Hepatic stellate cell (primary cell): ENCODE results near the gene MFAP2.
"Not testable (repeated sequence)": the region's sequence is repeated elsewhere in the genome, so short reads cannot be mapped to it uniquely, and the experiment has no call there.

Experiments used
- DNase-seq: peaks from one replicate; pipeline ENCODE4 v3.0.0; 2011; ENCODE audit warnings: low spot score

The MFAP2 gene

DNA sequence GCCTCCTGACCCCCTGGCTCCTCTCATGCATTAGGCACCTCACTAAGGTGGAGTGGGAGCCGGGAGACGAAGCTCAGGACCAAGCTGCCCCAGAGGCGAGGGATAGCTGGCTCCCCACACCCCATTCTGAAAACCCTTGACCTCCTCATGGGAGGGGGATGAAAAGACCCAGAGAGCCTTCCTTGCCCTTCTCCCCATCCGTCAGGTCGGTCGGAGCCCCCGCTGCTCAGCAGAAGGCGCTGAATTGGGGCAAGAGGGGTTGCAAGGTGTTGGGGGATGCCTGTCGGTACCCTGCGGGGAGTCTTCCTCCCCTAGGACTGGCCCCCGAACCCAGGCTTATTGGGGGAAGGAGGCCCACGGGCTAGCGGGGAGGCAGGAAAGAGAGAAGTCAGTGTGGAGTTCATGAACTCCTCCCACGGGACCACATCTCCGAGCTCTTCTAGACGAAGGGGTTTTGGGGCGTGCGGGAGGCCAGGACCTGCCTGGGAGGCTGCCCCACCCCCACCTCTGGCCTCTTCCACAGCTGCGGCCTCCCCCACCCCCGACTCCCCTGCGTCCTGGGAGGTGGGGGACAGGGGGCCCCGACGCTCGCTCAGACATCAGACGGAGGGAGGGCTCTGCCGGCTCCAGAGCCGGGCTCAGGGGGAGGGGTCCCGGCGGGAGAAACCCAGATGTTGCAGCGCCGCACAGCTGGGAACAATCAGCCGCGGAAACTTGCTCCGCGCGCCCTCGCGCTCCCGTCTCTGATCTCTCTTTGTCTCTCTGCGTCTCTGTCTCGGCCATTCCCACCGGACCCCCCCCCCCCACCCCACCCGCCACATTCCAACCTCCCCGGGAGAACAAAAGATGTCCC, 719 bp downstream of the MFAP2 start:
- no peak for DNase-seq

DNA sequence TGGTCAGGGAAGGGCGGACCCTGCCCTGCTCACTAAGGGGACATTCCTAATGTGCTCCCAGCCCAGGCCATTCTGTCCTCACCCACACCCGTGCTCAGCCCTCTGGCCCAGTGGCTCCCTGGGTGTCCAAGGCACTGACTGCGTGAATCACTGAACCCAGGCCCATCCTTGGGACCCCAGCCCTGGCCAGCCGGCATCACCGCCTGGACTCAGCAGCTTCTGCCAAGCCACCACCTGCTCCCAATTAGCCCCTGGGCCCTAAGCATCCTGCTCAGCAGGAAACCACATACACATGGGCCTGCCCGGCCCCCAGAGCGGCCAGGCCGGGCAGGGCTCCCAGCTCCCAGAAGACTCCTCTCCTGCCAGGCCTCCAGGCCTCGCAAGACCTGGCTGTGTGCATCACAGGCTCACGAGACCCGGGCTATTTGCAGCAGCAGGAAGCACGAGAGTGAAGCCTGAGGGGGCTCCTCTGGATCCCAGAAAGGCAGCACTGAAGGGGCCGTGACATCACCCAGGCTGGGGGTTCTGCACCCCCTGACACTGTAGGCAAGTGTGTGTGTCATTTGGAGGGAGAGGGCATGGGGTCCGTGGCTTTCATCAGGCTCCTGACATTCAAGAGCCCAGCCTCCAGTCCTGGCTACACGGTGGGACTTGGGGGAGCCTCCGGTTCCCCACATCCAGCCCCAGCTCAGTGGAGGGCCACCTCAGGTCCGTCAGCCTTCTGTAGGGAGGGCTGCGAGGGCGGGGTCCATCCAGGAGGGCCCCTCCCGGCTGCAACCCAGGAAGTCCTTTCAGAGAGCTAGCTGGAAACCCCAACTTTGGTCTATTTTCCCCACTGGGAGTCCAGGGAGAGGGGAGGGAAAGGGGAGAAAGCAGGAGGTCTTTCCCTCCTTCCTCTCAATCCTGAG, 1.6 kb downstream of the MFAP2 start:
- no peak for DNase-seq

- DNase-seq, result no peak
Measured at GRCh38 chr1:16978139-16978538, 2.3 kb downstream of the MFAP2 start.

GRCh38 chr1:16977377-16977776, 3.0 kb downstream of the MFAP2 start:
- DNase-seq, result no peak

GRCh38 chr1:16976966-16977365, 3.5 kb downstream of the MFAP2 start:
- DNase-seq, result no peak

GRCh38 chr1:16975838-16976237, 4.6 kb downstream of the MFAP2 start:
- DNase-seq, result no peak

DNA sequence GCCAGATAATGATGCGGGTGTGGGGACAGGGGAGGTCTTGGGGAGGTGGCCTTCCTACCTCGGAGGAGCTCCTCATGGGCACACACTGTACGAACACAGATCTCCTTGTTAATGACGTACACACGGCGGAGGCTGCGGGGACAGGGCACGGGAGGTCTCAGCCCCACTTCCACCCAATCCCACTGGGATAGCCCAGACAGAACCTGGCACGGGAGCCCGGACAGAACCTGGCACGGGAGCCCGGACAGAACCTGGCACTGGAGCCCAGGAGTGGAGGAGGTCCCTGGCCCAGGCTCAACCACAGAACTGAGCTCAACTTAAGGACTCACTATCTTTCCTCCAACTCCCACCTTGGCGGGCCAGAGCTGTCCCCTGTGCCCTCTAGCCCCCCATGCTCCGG, 5.2 kb downstream of the MFAP2 start:
- no peak for DNase-seq

DNA sequence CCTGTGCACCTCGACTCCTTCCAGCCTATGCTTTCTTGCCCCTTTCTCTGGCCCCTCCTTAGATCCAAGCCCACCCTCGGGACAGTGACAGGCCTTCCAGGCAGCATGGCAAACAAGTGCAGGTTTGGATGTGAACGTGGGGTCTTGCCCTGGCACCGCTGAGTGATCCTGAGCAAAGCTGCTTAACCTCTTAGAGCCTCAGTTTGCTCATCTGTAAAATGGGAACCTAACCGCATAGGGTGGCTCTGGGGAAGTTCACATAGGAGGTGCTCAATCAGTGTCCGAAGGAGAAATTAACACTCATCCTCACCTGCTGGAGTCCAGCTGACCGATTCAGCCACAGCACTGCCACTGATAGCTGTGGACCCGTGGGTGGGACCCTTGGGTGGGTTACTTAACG, 7.2 kb downstream of the MFAP2 start:
- DNase-seq, result no peak

- DNase-seq, result no peak
Measured at GRCh38 chr1:16972189-16972895, 8.1 kb downstream of the MFAP2 start.

DNA sequence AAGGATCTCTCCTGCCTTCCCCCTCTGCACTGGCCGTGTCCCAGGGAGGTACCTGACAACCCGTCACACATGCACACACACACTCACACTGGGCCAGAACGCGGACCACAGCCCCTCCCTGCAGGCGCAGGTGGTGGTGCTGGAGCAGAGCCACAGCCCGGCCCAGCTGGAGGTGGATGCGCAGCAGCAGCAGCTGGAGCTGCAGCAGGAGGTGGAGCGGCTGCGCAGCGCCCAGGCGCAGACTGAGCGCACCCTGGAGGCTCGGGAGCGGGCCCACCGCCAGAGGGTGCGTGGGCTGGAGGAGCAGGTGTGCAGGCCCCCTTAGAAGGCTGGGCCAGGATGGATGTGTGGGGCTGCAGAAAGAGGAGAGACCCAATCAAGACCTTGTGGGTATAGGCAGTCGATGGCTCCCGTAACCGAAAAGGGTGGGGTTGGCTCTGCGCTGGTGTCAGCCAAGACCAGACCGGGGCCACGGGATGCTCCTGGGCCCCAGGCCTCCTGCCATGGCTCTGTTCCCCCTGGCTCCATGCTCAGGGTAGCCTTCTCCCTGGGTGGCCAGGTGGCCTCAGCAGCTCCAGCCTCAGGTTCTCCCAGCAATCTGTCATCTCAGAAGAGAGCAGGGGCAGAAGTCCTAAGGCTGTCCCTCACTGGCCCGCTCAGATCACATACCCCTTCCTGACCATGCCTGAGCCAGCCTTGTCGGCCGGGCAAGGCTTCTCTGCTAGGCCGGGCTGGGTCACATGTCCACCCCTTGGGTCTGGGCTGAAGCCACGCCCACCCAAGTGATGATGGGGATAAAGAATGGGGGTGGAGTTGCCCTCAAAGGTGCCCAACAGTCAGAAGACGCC, 8.9 kb downstream of the MFAP2 start:
- DNase-seq, result no peak

GRCh38 chr1:16970132-16970910, 10.1 kb downstream of the MFAP2 start:
- DNase-seq, result no peak

- DNase-seq, result no peak
Measured at GRCh38 chr1:16969651-16970050, 10.8 kb downstream of the MFAP2 start.

DNA sequence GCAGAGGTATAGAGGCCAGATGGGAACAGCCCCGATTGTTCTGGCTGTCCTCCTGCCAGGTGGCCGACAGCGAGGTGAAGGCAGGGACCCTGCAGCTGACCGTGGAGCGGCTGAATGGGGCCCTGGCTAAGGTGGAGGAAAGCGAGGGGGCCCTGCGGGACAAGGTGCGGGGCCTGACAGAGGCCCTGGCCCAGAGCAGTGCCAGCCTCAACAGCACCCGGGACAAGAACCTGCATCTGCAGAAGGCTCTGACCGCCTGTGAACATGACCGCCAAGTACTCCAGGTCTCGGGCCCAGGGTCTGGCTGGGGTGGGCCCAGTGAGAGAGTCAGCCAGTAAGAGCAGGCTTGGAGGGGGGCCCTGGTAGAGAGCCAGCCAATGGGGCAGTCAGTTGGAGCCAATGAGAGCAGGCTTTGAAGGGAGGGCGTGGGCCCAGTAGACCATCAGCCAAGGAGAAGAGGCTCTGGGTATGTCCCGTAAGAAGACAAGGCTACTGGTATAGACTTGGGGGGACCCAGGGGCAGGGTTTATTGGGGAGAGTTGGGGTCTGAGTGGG, 11.3 kb downstream of the MFAP2 start:
- DNase-seq, result no peak

DNA sequence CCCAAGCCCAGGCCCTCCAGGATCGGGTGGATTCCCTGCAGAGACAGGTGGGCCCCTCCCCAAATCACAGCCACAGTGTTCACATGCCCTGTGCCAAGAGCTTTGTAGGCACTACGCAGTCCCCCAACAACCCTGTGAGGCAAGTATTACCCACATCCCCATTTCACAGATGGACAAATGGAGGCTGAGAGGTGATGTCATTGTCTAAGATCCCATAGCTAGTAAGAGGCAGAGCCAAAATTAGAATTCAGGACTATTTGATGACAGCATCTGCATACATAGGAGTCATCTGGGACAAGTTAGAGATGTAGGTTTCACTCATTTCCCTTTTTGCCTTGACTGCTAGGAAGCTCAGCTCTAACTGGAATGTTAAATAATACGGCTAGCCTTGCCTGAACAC, 12.0 kb downstream of the MFAP2 start:
- no peak for DNase-seq

GRCh38 chr1:16967962-16968361, 12.5 kb downstream of the MFAP2 start:
- DNase-seq, result no peak

- no peak for DNase-seq
Measured at GRCh38 chr1:16967095-16967575, 13.3 kb downstream of the MFAP2 start.

DNA sequence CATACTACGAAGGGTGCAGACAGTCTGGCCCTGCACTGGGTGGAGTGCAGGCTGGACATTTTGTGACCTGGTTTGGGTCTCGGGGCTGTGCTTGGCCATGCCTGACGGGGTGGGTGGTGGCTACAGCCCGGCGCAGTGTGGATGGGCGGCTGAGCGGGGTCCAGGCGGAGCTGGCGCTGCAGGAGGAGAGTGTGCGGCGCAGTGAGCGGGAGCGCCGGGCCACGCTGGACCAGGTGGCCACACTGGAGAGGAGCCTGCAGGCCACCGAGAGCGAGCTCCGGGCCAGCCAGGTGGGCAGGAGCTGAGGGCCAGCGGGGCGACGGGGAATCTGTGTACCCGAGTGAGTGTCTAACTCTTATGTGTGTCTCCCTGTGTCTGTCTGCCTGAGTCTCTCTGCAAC, 14.1 kb downstream of the MFAP2 start:
- no peak for DNase-seq

- DNase-seq, result no peak
Measured at GRCh38 chr1:16965486-16966067, 14.8 kb downstream of the MFAP2 start.

DNA sequence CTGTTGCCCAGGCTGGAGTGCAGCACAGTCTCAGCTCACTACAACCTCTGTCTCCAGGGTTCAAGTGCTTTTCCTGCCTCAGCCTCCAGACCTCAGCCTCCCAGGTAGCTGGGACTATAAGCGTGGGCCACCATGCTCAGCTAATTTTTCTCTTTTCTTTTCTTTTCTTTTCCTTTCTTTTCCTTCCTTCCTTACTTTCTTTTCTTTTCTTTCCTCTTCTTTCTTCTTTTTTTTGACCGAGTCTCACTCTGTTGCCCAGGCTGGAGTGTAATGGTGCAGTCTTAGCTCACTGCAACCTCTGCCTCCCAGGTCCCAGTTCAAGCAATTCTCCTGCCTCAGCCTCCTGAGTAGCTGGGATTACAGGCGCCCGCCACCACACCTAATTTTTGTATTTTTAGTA, 16.3 kb downstream of the MFAP2 start:
- DNase-seq, result not testable (repeated sequence)
